ENCODE data around the gene TMEM151A.
"Not testable (repeated sequence)": the region's sequence is repeated elsewhere in the genome, so short reads cannot be mapped to it uniquely, and the experiment has no call there.

TMEM151A gene

GRCh38 chr11:66293352-66293751 is 1.7 kb downstream of the TMEM151A start:
- TF ChIP-seq POLR2A (IDR thresholded peaks at IDR 0.05; ENCODE audit: low read depth, low read length) = no peak
- no peak for FAIRE-seq
- DNase-seq (ENCODE audit: insufficient read length, low spot score) = no peak

GRCh38 chr11:66293777-66294625 is 2.3 kb downstream of the TMEM151A start:
- no peak for FAIRE-seq
- no peak for DNase-seq (ENCODE audit: insufficient read length, low spot score)
- no peak for TF ChIP-seq POLR2A (IDR thresholded peaks at IDR 0.05; ENCODE audit: low read depth, low read length)

- TF ChIP-seq POLR2A (IDR thresholded peaks at IDR 0.05; ENCODE audit: low read depth, low read length) = no peak
- FAIRE-seq (no peak), DNase-seq (ENCODE audit: insufficient read length, low spot score) (no peak)
These were observed 3.2 kb downstream of the TMEM151A start for GRCh38 chr11:66294626-66295620.

GRCh38 chr11:66297610-66298009 is 5.9 kb downstream of the TMEM151A start:
- DNase-seq (ENCODE audit: insufficient read length, low spot score) (no peak), FAIRE-seq (no peak)

GRCh38 chr11:66299186-66299585 is 7.5 kb downstream of the TMEM151A start:
- DNase-seq (ENCODE audit: insufficient read length, low spot score) (no peak), FAIRE-seq (no peak)
- TF ChIP-seq POLR2A (IDR thresholded peaks at IDR 0.05; ENCODE audit: low read depth, low read length) = no peak

More at GRCh38 chr11:66297610-66298009, 5.9 kb downstream of the TMEM151A start:
- TF ChIP-seq POLR2A (IDR thresholded peaks at IDR 0.05; ENCODE audit: low read depth, low read length) = no peak

- FAIRE-seq (no peak), DNase-seq (ENCODE audit: insufficient read length, low spot score) (no peak)
- TF ChIP-seq POLR2A (IDR thresholded peaks at IDR 0.05; ENCODE audit: low read depth, low read length) = no peak
These were observed 11.0 kb downstream of the TMEM151A start for GRCh38 chr11:66302656-66303055.

- no peak for DNase-seq (ENCODE audit: insufficient read length, low spot score)
- FAIRE-seq = no peak
- TF ChIP-seq POLR2A (IDR thresholded peaks at IDR 0.05; ENCODE audit: low read depth, low read length) = no peak
These were observed 17.8 kb downstream of the TMEM151A start for GRCh38 chr11:66309475-66309874.

GRCh38 chr11:66310324-66310723 is 18.6 kb downstream of the TMEM151A start:
- no peak for DNase-seq (ENCODE audit: insufficient read length, low spot score)
- no peak for FAIRE-seq
- no peak for TF ChIP-seq POLR2A (IDR thresholded peaks at IDR 0.05; ENCODE audit: low read depth, low read length)

GRCh38 chr11:66310803-66311440 is 19.2 kb downstream of the TMEM151A start:
- not testable (repeated sequence) for FAIRE-seq; DNase-seq (ENCODE audit: insufficient read length, low spot score)

GRCh38 chr11:66311470-66311964 is 19.8 kb downstream of the TMEM151A start:
- FAIRE-seq (no peak), DNase-seq (ENCODE audit: insufficient read length, low spot score) (no peak)
- TF ChIP-seq POLR2A (IDR thresholded peaks at IDR 0.05; ENCODE audit: low read depth, low read length) = no peak

GRCh38 chr11:66311965-66312548 is 20.4 kb downstream of the TMEM151A start:
- no peak for FAIRE-seq
- DNase-seq (ENCODE audit: insufficient read length, low spot score) = peak; percentile 94
- no peak for TF ChIP-seq POLR2A (IDR thresholded peaks at IDR 0.05; ENCODE audit: low read depth, low read length)

GRCh38 chr11:66312549-66313320 is 21.0 kb downstream of the TMEM151A start:
- FAIRE-seq (no peak), DNase-seq (ENCODE audit: insufficient read length, low spot score) (peak; percentile 98)
- peak; percentile 31; the same call in 1 of the 2 replicates for TF ChIP-seq POLR2A (IDR thresholded peaks at IDR 0.05; ENCODE audit: low read depth, low read length)

All from H54 (cell line).